Naive thymus-derived CD4-positive, alpha-beta T cell (primary cell): ENCODE results near the gene FCRL4. TPM values are rescaled to one million over a fixed set of nuclear protein-coding genes. Genes with fewer than 3 reads are reported as not detected.

Experiments
- ATAC-seq: fragments of 150-1000 bp; cut with Tn5 transposase; 2 replicates; pipeline ENCODE4 v1.10.0; 2021; ENCODE audit warnings: mild to moderate bottlenecking, moderate library complexity
- CTCF ChIA-PET: fragments of 350-600 bp; sonication (Branson Sonifier 250); formaldehyde crosslinking; loops from one replicate; lab custom pipeline; 2021; ENCODE audit warnings: antibody characterized with exemption; lab: Charles Lee
- POLR2A ChIA-PET: fragments of 350-600 bp; sonication (Branson Sonifier 250); formaldehyde crosslinking; loops from one replicate; lab custom pipeline; 2021; ENCODE audit warnings: antibody characterized with exemption, inconsistent platforms; lab: Charles Lee
- DNase-seq, 9 donors: peaks; one replicate each; pipeline versions ENCODE4 v3.0.0 to v3.0.0-alpha.2; 2020 to 2022; ENCODE audit warnings: mixed read lengths in 1 of 9
- H3K27ac ChIP-seq: one replicate; pipeline ENCODE4 v1.7.0; 2013; ENCODE audit warnings: mild to moderate bottlenecking, low read depth, low read length, moderate library complexity
- H3K27me3 ChIP-seq, 2 donors: one replicate each; pipeline ENCODE4 v1.7.0; 2013; ENCODE audit warnings: low read length in 2 of 2, mild to moderate bottlenecking in 2 of 2, moderate library complexity in 2 of 2; ENCODE audit not compliant: control insufficient read depth in 2 of 2, insufficient read depth in 2 of 2
- H3K36me3 ChIP-seq, 3 experiments: 1 replicate in 2 of 3; 2 replicates in 1 of 3; pipeline ENCODE4 v1.7.0; 2013; ENCODE audit warnings: low read length in 3 of 3, mild to moderate bottlenecking in 3 of 3, moderate library complexity in 1 of 3; ENCODE audit not compliant: insufficient read depth in 3 of 3, control insufficient read depth in 2 of 3
- H3K4me1 ChIP-seq, 2 donors: one replicate each; pipeline ENCODE4 v1.7.0; 2013; ENCODE audit warnings: low read length in 2 of 2, mild to moderate bottlenecking in 2 of 2, moderate library complexity in 1 of 2; ENCODE audit not compliant: control insufficient read depth in 2 of 2, insufficient read depth in 2 of 2
- H3K4me3 ChIP-seq: 2 replicates; pipeline ENCODE4 v1.7.0; 2013; ENCODE audit warnings: mild to moderate bottlenecking, low read length
- H3K9me3 ChIP-seq, 3 experiments: 1 replicate in 2 of 3; 2 replicates in 1 of 3; pipeline ENCODE4 v1.7.0; 2013; ENCODE audit warnings: low read length in 3 of 3; ENCODE audit not compliant: control insufficient read depth in 2 of 3
- H3K27ac Mint-ChIP-seq, 9 donors: one replicate each; pipeline ENCODE4 v1.8.0; 2020 to 2022; ENCODE audit warnings: mixed read lengths in 9 of 9, mild to moderate bottlenecking in 8 of 9, moderate library complexity in 5 of 9, inconsistent platforms in 2 of 9
- H3K27me3 Mint-ChIP-seq, 5 donors: one replicate each; pipeline ENCODE4 v1.8.0; 2021 to 2022; ENCODE audit warnings: mixed read lengths in 5 of 5, mild to moderate bottlenecking in 1 of 5
- H3K36me3 Mint-ChIP-seq, 5 donors: one replicate each; pipeline ENCODE4 v1.8.0; 2020 to 2022; ENCODE audit warnings: mixed read lengths in 5 of 5, mild to moderate bottlenecking in 3 of 5, inconsistent platforms in 1 of 5
- H3K4me1 Mint-ChIP-seq, 7 donors: one replicate each; pipeline ENCODE4 v1.8.0; 2020 to 2022; ENCODE audit warnings: mixed read lengths in 7 of 7, mild to moderate bottlenecking in 3 of 7, inconsistent platforms in 1 of 7
- H3K4me3 Mint-ChIP-seq, 10 donors: one replicate each; pipeline ENCODE4 v1.8.0; 2020 to 2022; ENCODE audit warnings: mild to moderate bottlenecking in 10 of 10, mixed read lengths in 10 of 10, moderate library complexity in 6 of 10, inconsistent platforms in 2 of 10
- H3K9me3 Mint-ChIP-seq, 11 donors: one replicate each; pipeline ENCODE4 v1.8.0; 2020 to 2022; ENCODE audit warnings: mixed read lengths in 11 of 11, mild to moderate bottlenecking in 4 of 11, inconsistent platforms in 1 of 11, moderate library complexity in 1 of 11
- intact Hi-C, 2 donors: fragments of 100-400 bp; cut with micrococcal nuclease; formaldehyde crosslinking; loops; one replicate each; pipeline ENCODE4 v1.15.1; 2023
- polyA plus RNA-seq, 2 donors: library from polyadenylated mRNA; unstranded; fragments of 300-500 nt; fragmentation: Illumina TruSeq; gene quantifications; one replicate each; pipeline ENCODE4 v1.2.3, GENCODE V29; 2021
- total RNA-seq, 6 experiments: library from RNA in 5 of 6; stranded (reverse) in 5 of 6; gene quantifications; 1 replicate in 5 of 6; 2 replicates in 1 of 6; pipeline ENCODE4 v1.2.3 and lab custom pipeline; 2021 to 2026

FCRL4 gene
- not detected for total RNA-seq
- polyA plus RNA-seq, result not detected
- not detected for total RNA-seq (lab: John Stamatoyannopoulos, UW)

DNA sequence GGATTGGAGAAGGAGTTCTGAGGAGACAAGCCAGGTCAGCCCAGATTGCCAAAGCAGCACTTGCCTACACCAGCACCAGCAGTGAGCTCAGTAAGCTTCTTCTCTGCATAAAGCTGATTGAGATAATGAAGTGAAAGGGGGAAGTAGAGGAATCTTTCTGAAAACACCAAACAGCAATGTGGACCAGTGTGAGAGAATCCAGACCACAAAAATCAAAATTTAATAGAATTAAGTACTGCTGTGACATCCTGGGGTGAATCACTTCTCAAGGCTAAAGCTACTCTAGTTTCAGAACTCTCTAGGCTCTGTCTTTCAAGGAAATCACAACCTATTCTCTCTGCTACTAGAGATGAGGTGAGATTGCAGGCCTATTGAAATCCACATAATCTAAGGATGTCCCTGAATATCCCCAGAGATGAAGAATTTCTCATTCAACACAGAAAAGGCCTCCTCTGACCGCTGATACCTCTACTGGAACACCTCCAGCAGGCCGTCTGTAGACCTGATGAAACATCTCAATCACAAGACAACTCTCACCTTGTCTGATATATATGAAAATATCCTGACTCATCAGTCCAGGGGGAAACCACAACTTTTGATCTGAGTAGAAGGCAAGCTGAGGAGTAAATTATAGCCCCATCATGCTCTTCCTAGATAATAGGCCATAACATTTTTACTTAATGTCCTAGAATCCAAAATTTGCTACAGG, at the start of gene FCRL4:
TSS of gene FCRL4 (minus strand) at position 127 of the 709 bp plus-strand sequence. CDS start 141 bp downstream, outside the sequence.
- Mint-ChIP-seq H3K36me3 (no peaks in the 10 kb centered on the region), H3K27ac (no peak within 1 kb of the TSS), H3K4me1 (peaks cover 0 to 5% (median 0%) of the 10 kb centered on the region in 7 donors), H3K9me3 (no peaks in the 10 kb centered on the region), H3K27me3 (peaks cover 12 to 34% (median 27%) of the 10 kb centered on the region in 5 donors), H3K4me3 (no peak within 1 kb of the TSS)
- Histone ChIP-seq H3K27me3 (no peaks in the 10 kb centered on the region), H3K36me3 (no peaks in the 10 kb centered on the region), H3K27ac (no peak within 1 kb of the TSS), H3K4me1 (no peaks in the 10 kb centered on the region), H3K9me3 (no peaks in the 10 kb centered on the region), H3K4me3 (no peak within 1 kb of the TSS)
- DNase-seq, result no peak
- ATAC-seq, result no peak
- POLR2A ChIA-PET, result no interaction called here
- CTCF ChIA-PET, result no interaction called here
- intact Hi-C loops, result no loop called here

DNA sequence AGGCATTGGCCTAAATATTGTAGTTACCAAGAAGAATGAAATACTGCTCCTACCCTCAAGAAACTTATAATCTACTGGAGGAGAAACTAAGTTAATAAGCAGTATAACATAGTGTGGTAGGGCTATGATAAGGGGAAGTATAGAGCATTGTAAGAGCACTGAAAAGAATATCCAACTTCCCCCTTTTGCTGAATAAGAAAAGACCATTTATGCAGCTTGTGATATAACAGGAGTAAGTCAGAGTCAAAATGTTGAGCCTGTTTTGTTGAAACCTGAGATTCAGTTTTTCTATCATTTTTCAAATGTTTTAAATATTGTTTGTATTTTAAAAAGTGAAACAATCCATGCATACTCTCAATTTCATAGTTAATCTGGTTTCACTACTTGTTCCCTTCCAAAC, 48.3 kb upstream of the FCRL4 start:
- POLR2A ChIA-PET, result no interaction called here
- intact Hi-C loops, result no loop called here
- no peaks in the 10 kb centered on the region for H3K27me3 ChIP-seq
- Mint-ChIP-seq H3K27ac (no peak overlapping the region), H3K27me3 (peaks cover 0 to 11% (median 7%) of the 10 kb centered on the region in 5 donors), H3K36me3 (no peaks in the 10 kb centered on the region), H3K4me3 (no peak overlapping the region), H3K4me1 (no peaks in the 10 kb centered on the region), H3K9me3 (peaks cover 0 to 1% (median 0%) of the 10 kb centered on the region in 11 donors)
- no peak overlapping the region for H3K4me3 ChIP-seq
- no peaks in the 10 kb centered on the region for H3K9me3 ChIP-seq
- peak; percentile 59 for ATAC-seq
- no peak for DNase-seq
- CTCF ChIA-PET, result no interaction called here
- H3K27ac ChIP-seq, result no peak overlapping the region
- no peaks in the 10 kb centered on the region for H3K4me1 ChIP-seq
- no peaks in the 10 kb centered on the region for H3K36me3 ChIP-seq

DNA sequence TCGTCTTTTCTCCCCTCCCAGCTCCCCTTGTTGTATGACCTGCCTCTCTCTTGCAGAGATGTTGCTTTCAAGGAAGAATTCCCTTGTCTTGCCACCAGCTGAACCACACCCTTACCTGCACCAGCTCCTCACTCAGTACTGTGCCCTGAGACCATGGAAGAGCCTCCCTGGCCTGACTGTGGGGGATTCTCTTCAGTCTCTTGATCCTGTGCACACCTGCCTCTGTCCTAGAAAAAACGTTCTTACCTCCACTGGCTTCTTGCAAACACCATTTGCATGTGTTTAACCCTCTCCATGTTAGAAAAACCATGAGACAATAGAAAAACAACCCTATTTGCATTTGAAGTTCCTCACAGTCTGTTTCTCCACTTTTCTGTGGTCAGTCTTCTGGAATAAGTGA, 43.3 kb upstream of the FCRL4 start:
- Mint-ChIP-seq H3K9me3 (peaks cover 0 to 6% (median 0%) of the 10 kb centered on the region in 11 donors), H3K4me1 (peaks cover 0 to 1% (median 0%) of the 10 kb centered on the region in 7 donors)

DNA sequence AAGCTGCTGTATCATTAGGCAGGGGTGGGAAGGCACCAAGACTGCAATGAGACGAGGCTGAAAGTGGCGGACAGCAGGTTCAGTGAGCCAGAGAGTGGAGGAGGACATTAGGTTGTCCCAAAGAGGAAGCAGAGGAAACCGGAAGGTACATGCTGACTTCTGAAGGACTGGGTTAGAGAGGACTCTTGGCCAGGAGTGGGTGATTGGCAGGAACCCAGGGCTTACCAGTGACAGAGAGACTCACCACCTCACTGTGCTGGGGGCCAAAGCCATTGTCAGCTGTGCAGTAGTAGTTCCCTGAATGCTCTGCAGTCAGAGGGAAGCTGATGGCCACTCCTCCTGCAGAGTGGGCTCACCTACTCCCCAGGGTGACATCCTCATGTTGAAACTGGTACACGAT, 41.9 kb upstream of the FCRL4 start:
- Histone ChIP-seq H3K4me3 (no peak overlapping the region), H3K4me1 (no peaks in the 10 kb centered on the region), H3K27ac (no peak overlapping the region), H3K9me3 (no peaks in the 10 kb centered on the region), H3K27me3 (no peaks in the 10 kb centered on the region), H3K36me3 (no peaks in the 10 kb centered on the region)
- DNase-seq (no peak), ATAC-seq (no peak)
- H3K27me3 Mint-ChIP-seq, result peaks cover 7 to 18% (median 12%) of the 10 kb centered on the region in 5 donors
- H3K27ac Mint-ChIP-seq, result no peak overlapping the region
- CTCF ChIA-PET, result interaction anchor here (0.6 kb wide), 1 partner anchor 15 kb away, joined by 3 read pairs; no protein-coding TSS in a partner anchor
- H3K4me3 Mint-ChIP-seq, result no peak overlapping the region
- POLR2A ChIA-PET, result no interaction called here
- intact Hi-C loops, result no loop called here
- H3K9me3 Mint-ChIP-seq, result peaks cover 0 to 6% (median 0%) of the 10 kb centered on the region in 11 donors
- peaks cover 0 to 1% (median 0%) of the 10 kb centered on the region in 7 donors for H3K4me1 Mint-ChIP-seq
- H3K36me3 Mint-ChIP-seq, result no peaks in the 10 kb centered on the region

More for the DNA sequence above, 43.3 kb upstream of the FCRL4 start:
- H3K27me3 ChIP-seq, result no peaks in the 10 kb centered on the region
- no peak for ATAC-seq
- POLR2A ChIA-PET, result no interaction called here
- peaks cover 3 to 16% (median 11%) of the 10 kb centered on the region in 5 donors for H3K27me3 Mint-ChIP-seq
- no peak overlapping the region for H3K27ac Mint-ChIP-seq
- intact Hi-C loops, result no loop called here
- H3K27ac ChIP-seq, result no peak overlapping the region
- H3K4me3 ChIP-seq, result no peak overlapping the region
- no peaks in the 10 kb centered on the region for H3K36me3 Mint-ChIP-seq
- H3K4me3 Mint-ChIP-seq, result no peak overlapping the region
- H3K36me3 ChIP-seq, result no peaks in the 10 kb centered on the region
- H3K9me3 ChIP-seq, result no peaks in the 10 kb centered on the region
- no peak for DNase-seq
- CTCF ChIA-PET, result interaction anchor here (0.6 kb wide), 1 partner anchor 38 kb away, joined by 3 read pairs; no protein-coding TSS in a partner anchor
- H3K4me1 ChIP-seq, result no peaks in the 10 kb centered on the region

DNA sequence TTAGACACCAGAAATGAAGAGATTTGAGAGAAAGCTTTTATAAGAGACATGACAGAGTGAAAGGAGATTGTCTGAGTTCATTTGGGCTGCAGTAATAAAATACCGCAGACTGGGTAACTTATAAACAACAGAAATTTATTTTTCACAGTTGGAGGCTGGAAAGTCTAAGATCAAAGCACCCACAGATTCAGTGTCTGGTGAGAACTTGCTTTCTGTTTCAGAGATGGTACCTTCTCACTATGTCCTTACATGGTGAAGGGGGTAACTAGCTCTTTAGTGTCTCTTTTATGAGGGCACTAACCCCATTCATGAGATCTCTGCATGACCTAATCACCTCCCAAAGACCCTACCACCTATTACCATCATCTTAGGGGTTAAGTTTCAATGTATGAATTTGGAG, 30.9 kb upstream of the FCRL4 start:
- no peak for DNase-seq
- Mint-ChIP-seq H3K27me3 (peaks cover 24 to 50% (median 44%) of the 10 kb centered on the region in 5 donors), H3K4me1 (peaks cover 0 to 2% (median 0%) of the 10 kb centered on the region in 7 donors), H3K27ac (no peak overlapping the region), H3K36me3 (no peaks in the 10 kb centered on the region), H3K4me3 (no peak overlapping the region), H3K9me3 (peaks cover 0 to 3% (median 0%) of the 10 kb centered on the region in 11 donors)
- H3K27ac ChIP-seq, result no peak overlapping the region
- peak; percentile 40 for ATAC-seq
- CTCF ChIA-PET, result no interaction called here
- H3K9me3 ChIP-seq, result no peaks in the 10 kb centered on the region
- intact Hi-C loops, result no loop called here
- no peaks in the 10 kb centered on the region for H3K36me3 ChIP-seq
- peaks cover 0 to 6% of the 10 kb centered on the region in 2 donors for H3K4me1 ChIP-seq
- H3K4me3 ChIP-seq, result no peak overlapping the region
- H3K27me3 ChIP-seq, result no peaks in the 10 kb centered on the region
- POLR2A ChIA-PET, result no interaction called here

DNA sequence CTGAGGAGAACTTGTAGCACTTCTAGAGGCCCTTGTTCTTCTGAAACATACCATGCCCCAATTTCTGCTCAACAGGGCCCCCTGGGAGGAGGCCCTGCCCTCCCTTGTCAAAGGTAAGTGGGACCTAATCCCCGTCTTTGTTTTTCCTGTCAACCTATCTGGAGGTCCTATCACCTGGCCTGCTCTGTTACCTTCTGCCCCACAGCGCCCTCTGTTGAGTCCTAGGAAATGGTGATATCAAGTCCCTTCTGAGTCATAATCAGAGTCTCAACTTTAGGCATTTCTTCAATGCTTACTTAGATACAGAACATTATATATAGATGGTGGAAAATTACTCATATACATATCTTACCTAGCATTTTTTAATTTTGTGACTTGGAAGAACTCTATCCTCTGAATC, 28.2 kb upstream of the FCRL4 start:
- Mint-ChIP-seq H3K27ac (no peak overlapping the region), H3K27me3 (peaks cover 21 to 42% (median 37%) of the 10 kb centered on the region in 5 donors), H3K4me1 (peaks cover 0 to 2% (median 0%) of the 10 kb centered on the region in 7 donors), H3K9me3 (peaks cover 0 to 2% (median 0%) of the 10 kb centered on the region in 11 donors), H3K4me3 (no peak overlapping the region), H3K36me3 (no peaks in the 10 kb centered on the region)
- Histone ChIP-seq H3K4me1 (peaks cover 0 to 6% of the 10 kb centered on the region in 2 donors), H3K4me3 (no peak overlapping the region), H3K27me3 (no peaks in the 10 kb centered on the region), H3K36me3 (no peaks in the 10 kb centered on the region), H3K9me3 (no peaks in the 10 kb centered on the region), H3K27ac (no peak overlapping the region)
- CTCF ChIA-PET, result no interaction called here
- DNase-seq (no peak), ATAC-seq (no peak)
- POLR2A ChIA-PET, result no interaction called here
- intact Hi-C loops, result no loop called here
